Liver (tissue), 9 donors: ENCODE results near the gene CEP85L. TPM values are rescaled to one million over a fixed set of nuclear protein-coding genes. Genes with fewer than 3 reads are reported as not detected.

ENCODE experiments used
- DNase-seq: peaks from one replicate; pipeline ENCODE4 v3.0.0-alpha.2; 2017; ENCODE audit warnings: low spot score
- H3K27ac ChIP-seq, 2 donors: one replicate each; pipeline ENCODE4 v1.7.0; 2013; ENCODE audit warnings: inconsistent platforms in 2 of 2, low read length in 2 of 2, control low read depth in 1 of 2, low read depth in 1 of 2, mild to moderate bottlenecking in 1 of 2
- H3K27me3 ChIP-seq, 4 donors: one replicate each; pipeline versions ENCODE4 v1.6.1 to v1.7.0; 2013; ENCODE audit warnings: low read length in 3 of 4, inconsistent platforms in 1 of 4, mild to moderate bottlenecking in 1 of 4, moderate library complexity in 1 of 4; ENCODE audit not compliant: control insufficient read depth in 4 of 4, insufficient read depth in 4 of 4
- H3K36me3 ChIP-seq, 4 donors: one replicate each; pipeline versions ENCODE4 v1.6.1 to v1.7.0; 2013; ENCODE audit warnings: low read length in 3 of 4, mild to moderate bottlenecking in 3 of 4, low read depth in 1 of 4, moderate library complexity in 1 of 4; ENCODE audit not compliant: control insufficient read depth in 4 of 4, insufficient read depth in 3 of 4
- H3K4me1 ChIP-seq, 4 donors: one replicate each; pipeline versions ENCODE4 v1.6.1 to v1.7.0; 2013; ENCODE audit warnings: low read length in 3 of 4, mild to moderate bottlenecking in 3 of 4, moderate library complexity in 1 of 4; ENCODE audit not compliant: control insufficient read depth in 4 of 4, insufficient read depth in 4 of 4
- H3K4me3 ChIP-seq, 3 donors: one replicate each; pipeline versions ENCODE4 v1.6.1 to v1.7.0; 2013; ENCODE audit warnings: low read length in 3 of 3, control low read depth in 1 of 3, low read depth in 1 of 3, mild to moderate bottlenecking in 1 of 3
- H3K9ac ChIP-seq, 2 donors: one replicate each; pipeline ENCODE4 v1.7.0; 2013; ENCODE audit warnings: low read length in 2 of 2, mild to moderate bottlenecking in 2 of 2, moderate library complexity in 2 of 2, control low read depth in 1 of 2, low read depth in 1 of 2
- H3K9me3 ChIP-seq, 4 donors: one replicate each; pipeline versions ENCODE4 v1.6.1 to v1.7.0; 2013; ENCODE audit warnings: low read length in 3 of 4; ENCODE audit not compliant: control insufficient read depth in 4 of 4
- FOXA1 ChIP-seq: IDR thresholded peaks from 2 replicates; pipeline ENCODE4 v1.6.1; 2016; ENCODE audit warnings: antibody characterized with exemption
- GABPA ChIP-seq, 2 donors: IDR thresholded peaks in 1 of 2; conservative IDR thresholded peaks in 1 of 2; 2 replicates each; pipeline ENCODE4 v1.6.1; 2016; ENCODE audit warnings: antibody characterized with exemption in 2 of 2, mild to moderate bottlenecking in 1 of 2, moderate library complexity in 1 of 2
- HNF4A ChIP-seq, 2 donors: conservative IDR thresholded peaks; 2 replicates each; pipeline ENCODE4 v1.6.1; 2016; ENCODE audit warnings: antibody characterized with exemption in 2 of 2, mild to moderate bottlenecking in 2 of 2
- HNF4G ChIP-seq: IDR thresholded peaks from 2 replicates; pipeline ENCODE4 v1.6.1; 2016; ENCODE audit warnings: antibody characterized with exemption
- JUND ChIP-seq, 2 donors: IDR thresholded peaks; 2 replicates each; pipeline ENCODE4 v1.6.1; 2016; ENCODE audit warnings: antibody characterized with exemption in 2 of 2
- NR2F2 ChIP-seq: IDR thresholded peaks from 2 replicates; pipeline ENCODE4 v1.6.1; 2016; ENCODE audit warnings: antibody characterized with exemption
- RXRA ChIP-seq, 2 donors: IDR thresholded peaks; 2 replicates each; pipeline ENCODE4 v1.6.1; 2017 to 2018; ENCODE audit warnings: antibody characterized with exemption in 2 of 2, mild to moderate bottlenecking in 1 of 2
- SP1 ChIP-seq: IDR thresholded peaks from 2 replicates; pipeline ENCODE4 v1.6.1; 2018; ENCODE audit warnings: antibody characterized with exemption, mild to moderate bottlenecking
- YY1 ChIP-seq: IDR thresholded peaks from 2 replicates; pipeline ENCODE4 v1.6.1; 2016; ENCODE audit warnings: antibody characterized with exemption, mild to moderate bottlenecking
- WGBS: extraction: QIAGEN DNeasy Blood & Tissue Kit; methylation state at CpG from one replicate; pipeline ENCODE4 v1.1.7; 2013; 5-methylcytosine and 5-hydroxymethylcytosine counted together
- polyA plus RNA-seq, 2 donors: library from polyadenylated mRNA; stranded (reverse) in 1 of 2; unstranded in 1 of 2; fragments of 200-250 nt in 1 of 2; fragments of >200 nt in 1 of 2; fragmentation: Nextera tagmentation in 1 of 2; extraction: Ambion mirVana in 1 of 2; gene quantifications; one replicate each; pipeline versions ENCODE4 v1.2.1 to v1.2.3, GENCODE V29; 2013 to 2015
- total RNA-seq, 2 donors: library from RNA; depleted of rRNA; stranded (reverse); fragments of >200 nt; gene quantifications; one replicate each; pipeline ENCODE4 v1.2.3, GENCODE V29; 2014
- TF ChIP-seq, protein P1 (sequence below): IDR thresholded peaks from 2 replicates; pipeline ENCODE4 v1.6.1; 2016; ENCODE audit warnings: antibody characterized with exemption, mild to moderate bottlenecking
- TF ChIP-seq, protein P2 (sequence below): IDR thresholded peaks from 2 replicates; pipeline ENCODE4 v1.6.1; 2016; ENCODE audit warnings: antibody characterized with exemption
- TF ChIP-seq, protein P3 (sequence below): IDR thresholded peaks from 2 replicates; pipeline ENCODE4 v1.6.1; 2016; ENCODE audit warnings: antibody characterized with exemption
- TF ChIP-seq, protein P4 (sequence below): IDR thresholded peaks from 2 replicates; pipeline ENCODE4 v1.6.1; 2016; ENCODE audit warnings: antibody characterized with exemption
- TF ChIP-seq, protein P5 (sequence below): fragments of 150-350 bp; IDR thresholded peaks from 2 replicates; pipeline ENCODE4 v1.5.1; 2017; ENCODE audit warnings: improper control_type of control experiment, low read depth, low read length; ENCODE audit not compliant: missing input control
- donor health status: healthy.
- donor health status: healthy.
- donor health status: healthy.
- donor health status: healthy.
- donor health status: healthy.

CEP85L gene
- total and polyA plus RNA-seq, 4 donors, result 0.40 to 6.4 (median 2.3) TPM

DNA sequence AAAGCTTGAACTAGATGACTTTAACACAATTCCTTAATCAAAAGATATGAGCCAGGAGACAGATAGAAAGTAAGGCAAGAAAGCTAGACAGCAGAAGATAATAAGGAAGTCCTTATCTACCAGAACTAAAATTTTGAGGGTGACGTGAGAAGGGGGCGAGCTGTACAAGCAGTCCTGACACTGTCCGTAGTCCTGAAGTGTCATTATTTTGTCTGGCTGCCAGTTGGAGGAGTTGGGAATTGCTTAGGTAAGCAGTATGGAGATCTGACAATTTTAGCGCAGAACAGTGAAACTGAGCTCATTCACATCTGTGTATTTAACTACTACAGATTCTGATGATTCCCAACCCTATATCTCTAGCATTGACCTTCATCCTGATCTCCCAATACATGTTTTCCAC lies 25.8 kb upstream of the CEP85L start:
- TF ChIP-seq NR2F2, result no peak
- TF ChIP-seq RXRA (IDR thresholded peaks at IDR 0.05), result no peak
- TF ChIP-seq, protein P1, sequence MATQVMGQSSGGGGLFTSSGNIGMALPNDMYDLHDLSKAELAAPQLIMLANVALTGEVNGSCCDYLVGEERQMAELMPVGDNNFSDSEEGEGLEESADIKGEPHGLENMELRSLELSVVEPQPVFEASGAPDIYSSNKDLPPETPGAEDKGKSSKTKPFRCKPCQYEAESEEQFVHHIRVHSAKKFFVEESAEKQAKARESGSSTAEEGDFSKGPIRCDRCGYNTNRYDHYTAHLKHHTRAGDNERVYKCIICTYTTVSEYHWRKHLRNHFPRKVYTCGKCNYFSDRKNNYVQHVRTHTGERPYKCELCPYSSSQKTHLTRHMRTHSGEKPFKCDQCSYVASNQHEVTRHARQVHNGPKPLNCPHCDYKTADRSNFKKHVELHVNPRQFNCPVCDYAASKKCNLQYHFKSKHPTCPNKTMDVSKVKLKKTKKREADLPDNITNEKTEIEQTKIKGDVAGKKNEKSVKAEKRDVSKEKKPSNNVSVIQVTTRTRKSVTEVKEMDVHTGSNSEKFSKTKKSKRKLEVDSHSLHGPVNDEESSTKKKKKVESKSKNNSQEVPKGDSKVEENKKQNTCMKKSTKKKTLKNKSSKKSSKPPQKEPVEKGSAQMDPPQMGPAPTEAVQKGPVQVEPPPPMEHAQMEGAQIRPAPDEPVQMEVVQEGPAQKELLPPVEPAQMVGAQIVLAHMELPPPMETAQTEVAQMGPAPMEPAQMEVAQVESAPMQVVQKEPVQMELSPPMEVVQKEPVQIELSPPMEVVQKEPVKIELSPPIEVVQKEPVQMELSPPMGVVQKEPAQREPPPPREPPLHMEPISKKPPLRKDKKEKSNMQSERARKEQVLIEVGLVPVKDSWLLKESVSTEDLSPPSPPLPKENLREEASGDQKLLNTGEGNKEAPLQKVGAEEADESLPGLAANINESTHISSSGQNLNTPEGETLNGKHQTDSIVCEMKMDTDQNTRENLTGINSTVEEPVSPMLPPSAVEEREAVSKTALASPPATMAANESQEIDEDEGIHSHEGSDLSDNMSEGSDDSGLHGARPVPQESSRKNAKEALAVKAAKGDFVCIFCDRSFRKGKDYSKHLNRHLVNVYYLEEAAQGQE, result peak; percentile 26
- no peak for TF ChIP-seq YY1
- TF ChIP-seq, protein P2, sequence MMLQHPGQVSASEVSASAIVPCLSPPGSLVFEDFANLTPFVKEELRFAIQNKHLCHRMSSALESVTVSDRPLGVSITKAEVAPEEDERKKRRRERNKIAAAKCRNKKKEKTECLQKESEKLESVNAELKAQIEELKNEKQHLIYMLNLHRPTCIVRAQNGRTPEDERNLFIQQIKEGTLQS, result no peak
- no peak overlapping the region for H3K27ac ChIP-seq
- no peak for DNase-seq
- H3K27me3 ChIP-seq, result no peaks in the 10 kb centered on the region
- no peaks in the 10 kb centered on the region for H3K9me3 ChIP-seq
- no peaks in the 10 kb centered on the region for H3K36me3 ChIP-seq
- H3K4me1 ChIP-seq, result no peaks in the 10 kb centered on the region
- H3K9ac ChIP-seq, result no peak overlapping the region
- H3K4me3 ChIP-seq, result no peak overlapping the region
- 48% methylated on average over 4 of the region's 4 CpGs for WGBS

DNA sequence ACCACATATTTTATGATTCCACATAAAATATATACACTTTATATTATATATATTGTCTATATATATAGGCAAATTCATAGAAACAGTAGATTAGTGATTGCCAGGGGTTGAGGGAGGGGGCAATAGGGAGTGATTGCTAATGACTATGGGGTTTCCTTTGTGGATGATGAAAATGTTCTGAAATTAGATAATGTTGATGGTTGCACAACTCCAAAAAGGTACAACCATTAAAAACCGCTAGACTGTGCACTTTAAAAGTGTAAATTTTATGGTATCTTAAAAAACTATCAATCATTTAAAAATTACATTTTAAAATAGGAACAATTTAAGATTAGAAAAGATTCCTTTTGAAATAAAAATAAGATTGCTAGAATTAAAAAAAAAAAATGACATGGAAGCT lies 23.8 kb upstream of the CEP85L start:
- no peaks in the 10 kb centered on the region for H3K36me3 ChIP-seq
- H3K9me3 ChIP-seq, result no peaks in the 10 kb centered on the region
- no peak for DNase-seq
- H3K4me3 ChIP-seq, result no peak overlapping the region
- WGBS, result 81% methylated on average over 1 of the region's 1 CpG
- no peak for TF ChIP-seq RXRA (IDR thresholded peaks at IDR 0.05)
- TF ChIP-seq, protein P3, sequence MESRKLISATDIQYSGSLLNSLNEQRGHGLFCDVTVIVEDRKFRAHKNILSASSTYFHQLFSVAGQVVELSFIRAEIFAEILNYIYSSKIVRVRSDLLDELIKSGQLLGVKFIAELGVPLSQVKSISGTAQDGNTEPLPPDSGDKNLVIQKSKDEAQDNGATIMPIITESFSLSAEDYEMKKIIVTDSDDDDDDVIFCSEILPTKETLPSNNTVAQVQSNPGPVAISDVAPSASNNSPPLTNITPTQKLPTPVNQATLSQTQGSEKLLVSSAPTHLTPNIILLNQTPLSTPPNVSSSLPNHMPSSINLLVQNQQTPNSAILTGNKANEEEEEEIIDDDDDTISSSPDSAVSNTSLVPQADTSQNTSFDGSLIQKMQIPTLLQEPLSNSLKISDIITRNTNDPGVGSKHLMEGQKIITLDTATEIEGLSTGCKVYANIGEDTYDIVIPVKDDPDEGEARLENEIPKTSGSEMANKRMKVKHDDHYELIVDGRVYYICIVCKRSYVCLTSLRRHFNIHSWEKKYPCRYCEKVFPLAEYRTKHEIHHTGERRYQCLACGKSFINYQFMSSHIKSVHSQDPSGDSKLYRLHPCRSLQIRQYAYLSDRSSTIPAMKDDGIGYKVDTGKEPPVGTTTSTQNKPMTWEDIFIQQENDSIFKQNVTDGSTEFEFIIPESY, result no peak
- no peak for TF ChIP-seq FOXA1
- TF ChIP-seq, protein P4, sequence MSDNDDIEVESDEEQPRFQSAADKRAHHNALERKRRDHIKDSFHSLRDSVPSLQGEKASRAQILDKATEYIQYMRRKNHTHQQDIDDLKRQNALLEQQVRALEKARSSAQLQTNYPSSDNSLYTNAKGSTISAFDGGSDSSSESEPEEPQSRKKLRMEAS, result no peak
- TF ChIP-seq HNF4A (conservative IDR thresholded peaks at IDR 0.05), result no peak
- TF ChIP-seq YY1, result no peak
- no peak for TF ChIP-seq HNF4G
- TF ChIP-seq SP1, result no peak
- TF ChIP-seq, protein P1, result no peak
- TF ChIP-seq JUND (IDR thresholded peaks at IDR 0.05), result no peak
- TF ChIP-seq GABPA (IDR thresholded peaks at IDR 0.05 in 1 of 2, conservative IDR thresholded peaks at IDR 0.05 in 1 of 2), result no peak
- TF ChIP-seq, protein P5, sequence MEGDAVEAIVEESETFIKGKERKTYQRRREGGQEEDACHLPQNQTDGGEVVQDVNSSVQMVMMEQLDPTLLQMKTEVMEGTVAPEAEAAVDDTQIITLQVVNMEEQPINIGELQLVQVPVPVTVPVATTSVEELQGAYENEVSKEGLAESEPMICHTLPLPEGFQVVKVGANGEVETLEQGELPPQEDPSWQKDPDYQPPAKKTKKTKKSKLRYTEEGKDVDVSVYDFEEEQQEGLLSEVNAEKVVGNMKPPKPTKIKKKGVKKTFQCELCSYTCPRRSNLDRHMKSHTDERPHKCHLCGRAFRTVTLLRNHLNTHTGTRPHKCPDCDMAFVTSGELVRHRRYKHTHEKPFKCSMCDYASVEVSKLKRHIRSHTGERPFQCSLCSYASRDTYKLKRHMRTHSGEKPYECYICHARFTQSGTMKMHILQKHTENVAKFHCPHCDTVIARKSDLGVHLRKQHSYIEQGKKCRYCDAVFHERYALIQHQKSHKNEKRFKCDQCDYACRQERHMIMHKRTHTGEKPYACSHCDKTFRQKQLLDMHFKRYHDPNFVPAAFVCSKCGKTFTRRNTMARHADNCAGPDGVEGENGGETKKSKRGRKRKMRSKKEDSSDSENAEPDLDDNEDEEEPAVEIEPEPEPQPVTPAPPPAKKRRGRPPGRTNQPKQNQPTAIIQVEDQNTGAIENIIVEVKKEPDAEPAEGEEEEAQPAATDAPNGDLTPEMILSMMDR, result no peak
- no peaks in the 10 kb centered on the region for H3K4me1 ChIP-seq
- H3K27me3 ChIP-seq, result no peaks in the 10 kb centered on the region
- H3K9ac ChIP-seq, result no peak overlapping the region
- H3K27ac ChIP-seq, result no peak overlapping the region
